Lower leg skin (tissue), 3 donors: ENCODE results near the gene CCDC127.

Experiments used
- POLR2A ChIP-seq, 2 donors: fragments of 450-650 bp; IDR thresholded peaks; one replicate each; pipeline ENCODE4 v1.6.1; 2016 to 2017; ENCODE audit warnings: antibody characterized with exemption in 2 of 2, mild to moderate bottlenecking in 1 of 2, moderate library complexity in 1 of 2
- TF ChIP-seq, protein P1 (sequence below), 3 donors: fragments of 450-650 bp; IDR thresholded peaks; one replicate each; pipeline ENCODE4 v1.5.1; 2016; ENCODE audit warnings: antibody characterized with exemption in 3 of 3, mild to moderate bottlenecking in 3 of 3, moderate library complexity in 2 of 3

- TF ChIP-seq, protein P1, sequence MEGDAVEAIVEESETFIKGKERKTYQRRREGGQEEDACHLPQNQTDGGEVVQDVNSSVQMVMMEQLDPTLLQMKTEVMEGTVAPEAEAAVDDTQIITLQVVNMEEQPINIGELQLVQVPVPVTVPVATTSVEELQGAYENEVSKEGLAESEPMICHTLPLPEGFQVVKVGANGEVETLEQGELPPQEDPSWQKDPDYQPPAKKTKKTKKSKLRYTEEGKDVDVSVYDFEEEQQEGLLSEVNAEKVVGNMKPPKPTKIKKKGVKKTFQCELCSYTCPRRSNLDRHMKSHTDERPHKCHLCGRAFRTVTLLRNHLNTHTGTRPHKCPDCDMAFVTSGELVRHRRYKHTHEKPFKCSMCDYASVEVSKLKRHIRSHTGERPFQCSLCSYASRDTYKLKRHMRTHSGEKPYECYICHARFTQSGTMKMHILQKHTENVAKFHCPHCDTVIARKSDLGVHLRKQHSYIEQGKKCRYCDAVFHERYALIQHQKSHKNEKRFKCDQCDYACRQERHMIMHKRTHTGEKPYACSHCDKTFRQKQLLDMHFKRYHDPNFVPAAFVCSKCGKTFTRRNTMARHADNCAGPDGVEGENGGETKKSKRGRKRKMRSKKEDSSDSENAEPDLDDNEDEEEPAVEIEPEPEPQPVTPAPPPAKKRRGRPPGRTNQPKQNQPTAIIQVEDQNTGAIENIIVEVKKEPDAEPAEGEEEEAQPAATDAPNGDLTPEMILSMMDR (IDR thresholded peaks at IDR 0.05): no peak
- TF ChIP-seq POLR2A (IDR thresholded peaks at IDR 0.05): no peak
Observed at GRCh38 chr5:189486-189885, 28.5 kb downstream of the CCDC127 start.
